ENCODE results near the gene OSR1.
"Not testable (repeated sequence)": the region's sequence is repeated elsewhere in the genome, so short reads cannot be mapped to it uniquely, and the experiment has no call there.

Gene OSR1

DNA sequence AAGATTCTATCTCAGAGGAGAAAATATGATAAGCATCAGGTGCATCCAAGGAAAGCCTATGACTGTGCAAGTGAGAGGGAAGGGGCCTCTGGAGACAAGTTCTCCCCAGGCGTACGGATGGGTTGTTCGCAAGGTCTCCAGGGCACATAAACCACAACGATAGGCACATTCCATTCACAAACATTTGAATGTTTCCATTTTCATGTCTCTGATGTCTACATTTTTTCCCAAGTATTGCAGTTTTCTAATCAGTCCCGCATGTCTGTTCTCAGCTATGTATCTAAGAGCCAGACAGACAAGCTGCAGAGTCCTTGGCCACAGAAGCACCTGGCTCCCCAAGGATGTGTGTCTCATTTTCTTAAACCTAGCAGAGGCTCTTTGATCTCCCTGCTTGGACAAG lies 28.0 kb downstream of the OSR1 start:
- no peak for DNase-seq

DNA sequence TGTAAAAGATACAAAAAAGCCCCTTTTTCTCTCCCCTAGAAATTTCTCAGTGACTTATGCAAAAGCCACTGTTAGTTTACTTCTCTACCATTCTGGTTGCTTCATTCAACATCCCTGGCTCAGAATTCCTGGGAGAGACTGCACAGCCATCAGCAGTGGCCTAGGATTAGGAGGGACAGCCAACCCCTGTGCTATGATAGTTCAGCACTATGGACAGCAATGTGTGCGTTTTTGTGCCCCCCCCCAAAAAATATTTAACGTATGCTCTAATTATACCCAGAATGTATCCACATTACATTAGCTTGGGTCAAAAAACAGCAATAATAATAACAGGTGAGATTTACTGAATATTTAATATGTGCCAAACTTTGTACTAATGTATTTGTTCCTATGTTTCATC lies 29.0 kb downstream of the OSR1 start:
- no peak for DNase-seq

DNA sequence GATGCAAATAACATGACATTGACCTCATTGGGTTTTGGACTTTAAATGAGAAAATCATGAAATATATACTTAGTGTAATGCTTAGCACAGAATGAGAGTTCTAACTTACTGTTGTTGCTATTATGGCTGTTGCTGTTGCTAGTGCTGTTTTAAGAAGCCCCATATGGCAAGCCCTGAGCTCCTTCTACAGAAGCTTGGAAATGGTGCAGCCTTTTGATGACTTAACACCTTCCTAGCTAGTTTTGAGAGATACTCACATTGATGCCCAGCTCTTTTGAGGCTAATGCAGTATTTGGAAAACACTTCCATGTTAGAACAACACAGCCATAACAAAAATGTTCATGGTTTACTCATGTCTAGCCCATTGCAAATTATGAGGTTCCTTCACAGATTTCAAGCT lies 30.9 kb downstream of the OSR1 start:
- DNase-seq, result no peak

DNA sequence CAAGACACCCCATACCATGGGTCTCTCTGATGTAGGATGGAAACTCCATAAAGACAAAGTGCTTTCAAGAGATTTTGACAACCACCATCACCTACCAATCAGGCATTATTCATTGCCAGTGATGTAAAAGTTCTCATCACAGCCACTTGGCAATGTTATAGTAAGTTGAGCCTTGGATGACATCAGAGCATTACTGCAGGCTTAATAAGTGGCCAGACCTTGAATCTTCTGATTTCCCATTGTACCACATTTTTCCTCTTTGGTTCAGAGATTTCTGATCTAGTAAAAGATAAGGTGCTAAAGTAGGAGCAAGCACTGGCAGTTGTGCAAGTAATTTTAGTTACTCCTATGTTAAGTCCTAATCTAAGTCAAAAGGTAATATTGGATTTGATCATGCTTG lies 36.5 kb downstream of the OSR1 start:
- DNase-seq, result no peak

DNA sequence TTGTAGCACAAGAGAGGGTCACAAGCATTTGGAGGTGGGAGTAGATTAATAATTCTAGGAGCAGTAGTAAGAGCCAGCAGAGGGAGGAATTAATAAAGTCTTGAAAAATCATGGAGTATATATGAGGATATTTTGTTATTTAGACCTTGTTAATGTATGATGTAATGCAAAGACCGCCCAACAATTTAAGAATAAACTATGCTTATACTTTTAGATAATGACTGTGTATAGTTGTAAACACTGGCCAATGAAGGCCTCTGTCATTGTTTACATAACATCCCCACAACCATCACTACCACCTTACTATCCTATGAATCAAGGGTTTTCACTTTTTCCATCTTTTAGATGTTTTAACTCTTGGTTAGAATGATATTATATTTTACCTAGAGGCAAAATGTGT lies 37.6 kb downstream of the OSR1 start:
- DNase-seq, result no peak

DNA sequence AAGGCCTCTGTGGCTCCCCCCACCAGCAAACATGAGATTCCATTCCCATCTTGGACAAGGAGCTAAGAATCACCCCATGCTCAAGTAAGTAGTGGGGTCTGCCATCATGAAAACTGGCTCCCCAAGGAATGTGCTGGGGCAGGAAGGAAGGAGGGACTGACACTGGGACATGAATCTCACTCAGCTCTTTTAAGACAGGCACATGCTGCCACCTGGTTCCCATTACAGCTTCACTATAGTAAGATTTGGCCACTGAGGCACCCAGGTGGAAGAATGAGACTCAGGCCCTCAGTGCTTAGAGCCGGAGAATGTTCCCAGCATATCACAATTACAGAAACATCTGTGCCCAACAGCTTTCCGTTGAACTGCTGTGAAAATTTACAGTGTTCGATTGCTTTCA lies 38.7 kb downstream of the OSR1 start:
- DNase-seq, result no peak

DNA sequence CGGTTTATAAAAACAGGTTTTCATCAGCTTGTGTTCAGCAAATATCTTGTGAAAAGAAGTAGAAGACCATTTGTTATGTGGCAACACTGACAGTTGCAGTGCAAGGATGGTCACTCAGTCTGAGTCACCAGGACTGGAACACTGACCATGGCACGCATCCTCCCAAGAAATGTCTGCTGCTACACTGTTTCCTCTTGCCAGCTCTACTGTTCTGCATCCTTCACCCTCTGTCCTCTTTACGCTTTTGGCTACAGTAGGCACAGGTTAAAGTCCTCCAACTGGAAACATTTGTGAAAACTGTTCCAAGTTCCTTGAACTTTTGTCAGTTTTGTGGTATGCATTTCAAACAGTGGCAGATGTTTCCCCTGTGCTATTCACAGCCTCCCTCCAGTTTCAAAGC lies 39.4 kb downstream of the OSR1 start:
- DNase-seq, result no peak

DNA sequence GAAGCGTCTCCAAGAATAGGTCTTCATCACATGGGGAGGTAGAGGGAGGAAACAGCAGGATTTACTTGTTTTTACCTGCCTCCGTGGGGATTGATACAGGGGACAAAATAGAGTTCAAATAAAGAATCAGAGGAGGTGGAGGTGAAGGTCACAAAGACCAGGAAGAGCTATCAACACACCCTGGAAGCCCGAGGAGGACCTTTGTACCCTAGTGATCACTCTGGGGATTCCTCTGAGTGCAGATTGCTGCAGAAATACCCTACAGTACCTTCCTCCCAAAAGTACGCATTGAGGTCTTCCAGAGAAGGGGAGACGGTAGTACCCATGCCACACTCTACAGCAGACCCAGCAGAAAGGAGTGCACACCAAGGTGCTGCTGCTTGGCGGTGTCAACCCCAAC lies 44.9 kb downstream of the OSR1 start:
- no peak for DNase-seq

DNA sequence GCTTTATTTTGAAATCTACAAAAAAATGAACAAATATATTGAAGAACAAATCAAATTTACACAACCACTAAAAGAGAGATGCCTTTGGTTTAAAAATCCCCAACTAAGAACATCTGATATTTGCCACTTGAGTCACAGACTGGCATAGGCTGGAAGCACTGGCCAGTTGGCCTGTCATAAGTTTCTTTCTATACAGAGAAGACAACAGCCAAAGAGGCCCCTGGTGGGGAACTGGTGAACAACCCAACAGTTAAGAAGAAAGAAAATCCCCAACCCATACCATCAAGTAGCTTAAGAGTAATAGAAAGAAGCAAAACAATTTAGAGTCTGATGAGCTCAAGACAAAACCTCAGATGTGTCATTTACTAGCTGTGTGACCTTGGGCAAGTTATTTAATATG lies 45.5 kb downstream of the OSR1 start:
- no peak for DNase-seq

DNA sequence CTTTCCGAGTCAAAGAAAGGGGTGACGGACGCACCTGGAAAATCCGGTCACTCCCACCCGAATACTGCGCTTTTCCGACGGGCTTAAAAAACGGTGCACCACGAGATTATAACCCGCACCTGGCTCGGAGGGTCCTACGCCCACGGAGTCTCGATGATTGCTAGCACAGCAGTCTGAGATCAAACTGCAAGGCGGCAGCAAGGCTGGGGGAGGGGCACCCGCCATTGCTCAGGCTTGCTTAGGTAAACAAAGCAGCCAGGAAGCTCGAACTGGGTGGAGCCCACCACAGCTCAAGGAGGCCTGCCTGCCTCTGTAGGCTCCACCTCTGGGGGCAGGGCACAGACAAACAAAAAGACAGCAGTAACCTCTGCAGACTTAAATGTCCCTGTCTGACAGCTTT lies 52.4 kb downstream of the OSR1 start:
- DNase-seq, result not testable (repeated sequence)

DNA sequence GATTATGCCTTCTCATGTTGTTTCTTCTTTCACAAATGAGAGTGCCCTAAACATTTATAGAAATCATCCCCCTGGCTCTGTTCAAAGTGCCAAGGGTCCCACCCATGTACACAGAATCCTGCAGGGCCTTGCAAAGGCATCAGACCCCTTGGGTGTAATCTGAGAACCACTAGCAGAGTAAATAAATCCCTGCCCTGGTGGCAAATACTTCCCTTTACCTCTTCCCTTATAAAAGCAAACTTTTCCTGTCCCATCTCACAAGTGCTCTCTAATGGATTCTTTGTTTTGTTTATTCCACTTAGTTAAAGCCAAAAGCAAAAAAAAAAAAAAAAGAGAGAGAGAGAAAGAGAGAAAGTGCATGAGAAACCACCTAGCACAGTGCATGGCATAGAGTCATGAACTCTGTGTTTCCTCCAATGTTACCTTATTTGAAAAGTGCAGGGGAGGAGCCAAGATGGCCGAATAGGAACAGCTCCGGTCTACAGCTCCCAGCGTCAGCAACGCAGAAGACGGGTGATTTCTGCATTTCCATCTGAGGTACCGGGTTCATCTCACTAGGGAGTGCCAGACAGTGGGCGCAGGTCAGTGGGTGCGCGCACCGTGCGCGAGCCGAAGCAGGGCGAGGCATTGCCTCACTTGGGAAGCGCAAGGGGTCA lies 52.9 kb downstream of the OSR1 start:
- not testable (repeated sequence) for DNase-seq

DNA sequence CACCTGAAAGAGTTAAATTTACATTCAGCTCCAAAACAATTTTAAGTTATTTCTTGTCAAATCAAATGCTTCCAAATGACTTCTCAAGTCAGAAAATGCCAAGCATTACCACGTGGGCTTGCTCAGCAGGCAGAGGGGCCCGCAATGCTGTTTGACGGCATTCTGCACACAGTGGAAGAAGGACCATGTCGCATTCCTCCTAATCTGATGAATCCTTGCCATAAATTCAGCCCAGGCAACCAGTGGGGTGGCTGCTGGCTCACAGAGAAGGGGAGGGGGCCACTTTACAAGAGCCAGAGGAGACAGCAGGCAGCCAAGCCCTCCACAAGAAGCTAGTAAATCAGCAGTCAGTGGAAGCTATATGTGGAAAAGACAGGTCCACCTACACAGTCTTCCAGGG lies 56.7 kb downstream of the OSR1 start:
- DNase-seq, result no peak

All from activated CD4-positive, alpha-beta T cell treated with anti-CD3 and anti-CD28 coated beads for 48 hours (primary cell).